KMS-11 (cell line): Measurements from ENCODE around the gene VWF.

Experiments used
- H2AFZ ChIP-seq: fragments of 200-600 bp; sonication (generic); 2 replicates; pipeline ENCODE4 v1.6.1; 2016; ENCODE audit warnings: antibody characterized with exemption, mixed run types, low read depth
- H3K27ac ChIP-seq: fragments of 200-600 bp; sonication (generic); 2 replicates; pipeline ENCODE4 v1.6.1; 2016; ENCODE audit warnings: mild to moderate bottlenecking, mixed run types
- H3K27me3 ChIP-seq: fragments of 200-600 bp; sonication (generic); 2 replicates; pipeline ENCODE4 v1.6.1; 2017; ENCODE audit warnings: mild to moderate bottlenecking, low read depth, mixed run types, moderate library complexity; ENCODE audit not compliant: insufficient read depth
- H3K36me3 ChIP-seq: fragments of 200-600 bp; sonication (generic); 2 replicates; pipeline ENCODE4 v1.6.1; 2017; ENCODE audit warnings: mild to moderate bottlenecking, mixed run types; ENCODE audit not compliant: insufficient read depth
- H3K4me1 ChIP-seq: fragments of 200-600 bp; sonication (generic); 2 replicates; pipeline ENCODE4 v1.6.1; 2016; ENCODE audit warnings: mild to moderate bottlenecking, low read depth, mixed run types; ENCODE audit not compliant: poor library complexity, severe bottlenecking
- H3K4me2 ChIP-seq: fragments of 200-600 bp; sonication (generic); 2 replicates; pipeline ENCODE4 v1.7.0; 2016; ENCODE audit warnings: mild to moderate bottlenecking, mixed run types
- H3K4me3 ChIP-seq: fragments of 200-600 bp; sonication (generic); IDR thresholded peaks from 2 replicates; pipeline ENCODE4 v1.6.1; 2017; ENCODE audit warnings: low read depth, low read length, mixed read lengths; ENCODE audit not compliant: insufficient read depth
- H3K79me2 ChIP-seq: fragments of 200-600 bp; sonication (generic); 2 replicates; pipeline ENCODE4 v1.6.1; 2016; ENCODE audit warnings: low read depth, mixed run types; ENCODE audit not compliant: insufficient read depth
- H3K9ac ChIP-seq: fragments of 200-600 bp; sonication (generic); 2 replicates; pipeline ENCODE4 v1.6.1; 2016; ENCODE audit warnings: mild to moderate bottlenecking, mixed run types
- H4K20me1 ChIP-seq: fragments of 200-600 bp; sonication (generic); 2 replicates; pipeline ENCODE4 v1.6.1; 2016; ENCODE audit warnings: mild to moderate bottlenecking, mixed run types; ENCODE audit not compliant: insufficient read depth
- TF ChIP-seq, protein P1 (sequence below): fragments of 200-600 bp; sonication (generic); conservative IDR thresholded peaks from 2 replicates; pipeline ENCODE4 v1.6.1; 2017; ENCODE audit warnings: low read depth, mild to moderate bottlenecking, antibody characterized with exemption, low read length, moderate library complexity, mixed read lengths

Gene VWF

DNA sequence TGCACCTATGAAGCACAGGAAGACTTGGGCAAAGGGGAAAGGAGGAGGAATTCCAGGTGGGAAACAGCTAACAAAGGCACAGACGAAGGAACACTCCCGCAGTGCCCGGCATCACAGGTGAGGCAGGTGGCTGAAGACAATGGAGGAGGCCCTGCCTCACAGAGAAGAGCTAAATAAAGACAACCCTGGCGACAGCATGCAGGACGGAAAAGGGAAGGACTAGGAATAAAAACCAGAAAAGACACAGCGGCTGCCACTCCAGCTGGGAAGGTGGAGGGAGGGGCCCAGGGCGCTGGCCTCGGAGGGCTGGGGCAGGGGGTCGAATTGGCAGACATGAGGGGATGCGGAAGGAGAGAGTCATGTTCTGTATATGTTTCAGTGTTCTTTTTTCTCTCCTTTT lies 136.4 kb downstream of the VWF start:
- no peak overlapping the region for H2AFZ ChIP-seq
- H3K4me2 ChIP-seq, result no peak overlapping the region
- no peaks in the 10 kb centered on the region for H3K79me2 ChIP-seq
- H3K36me3 ChIP-seq, result no peaks in the 10 kb centered on the region
- no peaks in the 10 kb centered on the region for H4K20me1 ChIP-seq
- H3K27me3 ChIP-seq, result no peaks in the 10 kb centered on the region
- H3K9ac ChIP-seq, result no peak overlapping the region
- peaks cover 3% of the 10 kb centered on the region for H3K4me1 ChIP-seq
- TF ChIP-seq, protein P1, sequence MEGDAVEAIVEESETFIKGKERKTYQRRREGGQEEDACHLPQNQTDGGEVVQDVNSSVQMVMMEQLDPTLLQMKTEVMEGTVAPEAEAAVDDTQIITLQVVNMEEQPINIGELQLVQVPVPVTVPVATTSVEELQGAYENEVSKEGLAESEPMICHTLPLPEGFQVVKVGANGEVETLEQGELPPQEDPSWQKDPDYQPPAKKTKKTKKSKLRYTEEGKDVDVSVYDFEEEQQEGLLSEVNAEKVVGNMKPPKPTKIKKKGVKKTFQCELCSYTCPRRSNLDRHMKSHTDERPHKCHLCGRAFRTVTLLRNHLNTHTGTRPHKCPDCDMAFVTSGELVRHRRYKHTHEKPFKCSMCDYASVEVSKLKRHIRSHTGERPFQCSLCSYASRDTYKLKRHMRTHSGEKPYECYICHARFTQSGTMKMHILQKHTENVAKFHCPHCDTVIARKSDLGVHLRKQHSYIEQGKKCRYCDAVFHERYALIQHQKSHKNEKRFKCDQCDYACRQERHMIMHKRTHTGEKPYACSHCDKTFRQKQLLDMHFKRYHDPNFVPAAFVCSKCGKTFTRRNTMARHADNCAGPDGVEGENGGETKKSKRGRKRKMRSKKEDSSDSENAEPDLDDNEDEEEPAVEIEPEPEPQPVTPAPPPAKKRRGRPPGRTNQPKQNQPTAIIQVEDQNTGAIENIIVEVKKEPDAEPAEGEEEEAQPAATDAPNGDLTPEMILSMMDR, result no peak
- no peak overlapping the region for H3K4me3 ChIP-seq
- H3K27ac ChIP-seq, result no peak overlapping the region

DNA sequence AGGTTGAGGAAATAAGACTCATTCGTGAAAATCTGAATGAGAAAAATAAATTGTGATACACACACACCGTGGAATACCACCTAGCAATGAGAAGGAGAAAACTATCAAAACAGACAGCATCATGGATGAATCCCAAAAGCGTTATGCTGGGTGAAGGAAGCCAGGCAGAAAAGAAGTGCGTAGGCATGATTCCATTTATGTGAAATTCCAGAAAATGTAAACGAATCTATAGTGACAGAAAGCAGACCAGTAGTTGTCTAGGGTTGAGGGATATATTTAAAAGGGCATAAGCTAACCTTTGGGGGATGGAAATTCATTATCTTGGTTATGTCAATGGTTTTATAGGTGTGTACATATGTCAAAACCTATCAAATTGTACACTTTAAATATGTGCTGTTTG lies 136.9 kb downstream of the VWF start:
- H2AFZ ChIP-seq, result no peak overlapping the region
- no peaks in the 10 kb centered on the region for H3K27me3 ChIP-seq
- H3K9ac ChIP-seq, result no peak overlapping the region
- H3K27ac ChIP-seq, result no peak overlapping the region
- H3K79me2 ChIP-seq, result no peaks in the 10 kb centered on the region
- TF ChIP-seq, protein P1, result no peak
- H3K4me2 ChIP-seq, result no peak overlapping the region
- H3K4me3 ChIP-seq, result no peak overlapping the region
- H3K4me1 ChIP-seq, result peaks cover 3% of the 10 kb centered on the region
- H3K36me3 ChIP-seq, result no peaks in the 10 kb centered on the region
- H4K20me1 ChIP-seq, result no peaks in the 10 kb centered on the region

DNA sequence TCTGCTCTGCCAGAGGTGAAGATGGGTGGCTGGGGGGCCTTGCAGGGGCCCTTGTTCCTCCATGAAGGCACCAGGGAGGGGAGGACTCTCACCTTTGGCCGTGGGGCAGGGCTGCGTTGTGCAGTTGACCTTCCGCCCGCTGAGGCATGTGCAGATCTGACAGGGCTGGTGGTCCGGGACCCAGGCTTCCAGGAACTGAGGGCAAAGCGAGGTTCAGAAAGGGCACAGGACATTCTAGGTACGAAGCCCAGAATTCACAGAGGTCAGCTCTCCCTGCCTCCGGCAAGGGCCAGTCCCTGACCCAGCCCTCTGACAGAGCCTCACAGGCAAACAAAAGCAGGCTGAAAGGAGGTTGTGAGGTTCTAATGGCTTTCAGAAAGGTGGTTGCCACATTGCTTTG lies 139.0 kb downstream of the VWF start:
- Histone ChIP-seq H3K79me2 (no peaks in the 10 kb centered on the region), H3K4me3 (no peak overlapping the region), H3K4me1 (peaks cover 3% of the 10 kb centered on the region), H3K9ac (no peak overlapping the region), H3K36me3 (no peaks in the 10 kb centered on the region), H3K27ac (no peak overlapping the region), H3K4me2 (no peak overlapping the region), H4K20me1 (no peaks in the 10 kb centered on the region), H2AFZ (no peak overlapping the region), H3K27me3 (no peaks in the 10 kb centered on the region)
- TF ChIP-seq, protein P1, result no peak

DNA sequence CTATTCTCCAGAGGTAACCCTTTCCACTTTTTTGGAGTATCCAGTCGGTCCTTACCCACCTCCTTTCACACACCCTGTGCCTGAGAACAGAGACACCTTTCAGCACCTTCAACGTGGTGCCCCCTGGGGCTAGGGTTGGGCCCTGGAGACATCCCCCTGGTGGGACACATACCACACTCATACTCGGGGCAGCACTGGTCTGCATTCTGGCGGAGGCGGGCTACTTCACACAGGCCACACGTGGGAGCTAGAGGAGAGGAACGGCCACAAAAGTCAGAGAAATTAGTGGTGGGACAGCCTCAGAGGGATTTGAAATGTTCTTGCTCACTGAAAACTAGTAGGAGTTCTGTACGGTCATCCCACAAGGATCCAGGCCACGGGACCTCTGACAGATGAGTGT lies 139.6 kb downstream of the VWF start:
- no peak overlapping the region for H3K27ac ChIP-seq
- H3K36me3 ChIP-seq, result no peaks in the 10 kb centered on the region
- H3K4me1 ChIP-seq, result peaks cover 3% of the 10 kb centered on the region
- no peak overlapping the region for H3K4me2 ChIP-seq
- H3K9ac ChIP-seq, result no peak overlapping the region
- no peak overlapping the region for H3K4me3 ChIP-seq
- no peak overlapping the region for H2AFZ ChIP-seq
- no peaks in the 10 kb centered on the region for H3K27me3 ChIP-seq
- H4K20me1 ChIP-seq, result no peaks in the 10 kb centered on the region
- H3K79me2 ChIP-seq, result no peaks in the 10 kb centered on the region
- TF ChIP-seq, protein P1, result no peak
